Ectodermal cell (in vitro differentiated cells): Measurements from ENCODE around the gene GTPBP3. TPM values are rescaled to one million over a fixed set of nuclear protein-coding genes. Genes with fewer than 3 reads are reported as not detected.
"Not testable (repeated sequence)": the region's sequence is repeated elsewhere in the genome, so short reads cannot be mapped to it uniquely, and the experiment has no call there.

ENCODE experiments used
- H3K27ac ChIP-seq: 2 replicates; pipeline ENCODE4 v1.7.0; 2013; ENCODE audit warnings: mild to moderate bottlenecking, low read depth, low read length; ENCODE audit not compliant: insufficient read depth, poor library complexity, severe bottlenecking
- H3K27me3 ChIP-seq: 2 replicates; pipeline ENCODE4 v1.7.0; 2013; ENCODE audit warnings: mild to moderate bottlenecking, low read length; ENCODE audit not compliant: insufficient read depth, control insufficient read depth, poor library complexity, severe bottlenecking
- H3K36me3 ChIP-seq: one replicate; pipeline ENCODE4 v1.7.0; 2013; ENCODE audit warnings: low read length; ENCODE audit not compliant: control insufficient read depth, insufficient read depth
- H3K4me1 ChIP-seq: one replicate; pipeline ENCODE4 v1.7.0; 2013; ENCODE audit warnings: low read length; ENCODE audit not compliant: control insufficient read depth, insufficient read depth
- H3K4me3 ChIP-seq: 2 replicates; pipeline ENCODE4 v1.7.0; 2013; ENCODE audit warnings: low read depth, low read length, control low read depth; ENCODE audit not compliant: insufficient read depth
- H3K9me3 ChIP-seq: 2 replicates; pipeline ENCODE4 v1.7.0; 2013; ENCODE audit warnings: mild to moderate bottlenecking, low read length, moderate library complexity; ENCODE audit not compliant: control insufficient read depth
- WGBS, 2 experiments: methylation state at CpG; one replicate each; pipeline ENCODE4 v1.1.7; 2013; ENCODE audit warnings: missing lambda C conversion rate in 2 of 2; 5-methylcytosine and 5-hydroxymethylcytosine counted together
- polyA plus RNA-seq, 4 experiments: library from polyadenylated mRNA; stranded (reverse); fragments of 50-300 nt; gene quantifications; one replicate each; pipeline ENCODE4 v1.2.3, GENCODE V29; 2013

Gene GTPBP3
- 44.9 TPM for polyA plus RNA-seq (2013, experiment 1 of 4)
- polyA plus RNA-seq (2013, experiment 2 of 4), result 39.2 TPM
- polyA plus RNA-seq (2013, experiment 3 of 4), result 34.0 TPM
- 37.9 TPM for polyA plus RNA-seq (2013, experiment 4 of 4)

- Histone ChIP-seq H3K27me3 (no peaks in the 10 kb centered on the region), H3K4me3 (peak within 1 kb of the TSS; percentile 69), H3K9me3 (no peaks in the 10 kb centered on the region), H3K4me1 (peaks cover 4% of the 10 kb centered on the region), H3K36me3 (peaks cover 5% of the 10 kb centered on the region), H3K27ac (peak within 1 kb of the TSS; percentile 81)
- 0% methylated on average over 41 of the region's 41 CpGs for WGBS, 2 experiments
Observed at GRCh38 chr19:17336872-17337674, at the start of gene GTPBP3. TSS of gene GTPBP3 (plus strand) at chr19:17337553. CDS start at chr19:17337612, 59 bp downstream.

- H3K4me3 ChIP-seq, result no peak overlapping the region
- WGBS, 2 experiments, result 16 to 17% methylated on average over 22 of the region's 22 CpGs
Observed at GRCh38 chr19:17289489-17289888, 47.9 kb upstream of the GTPBP3 start.

GRCh38 chr19:17292301-17293074, 44.9 kb upstream of the GTPBP3 start:
- Histone ChIP-seq H3K27me3 (no peaks in the 10 kb centered on the region), H3K27ac (peak overlapping the region; percentile 89), H3K4me1 (no peaks in the 10 kb centered on the region), H3K36me3 (peaks cover 11% of the 10 kb centered on the region), H3K9me3 (no peaks in the 10 kb centered on the region), H3K4me3 (peak overlapping the region; percentile 41)
- WGBS, 2 experiments, result 3% methylated on average over 46 of the region's 46 CpGs

More at GRCh38 chr19:17289489-17289888, 47.9 kb upstream of the GTPBP3 start:
- H3K27me3 ChIP-seq, result no peaks in the 10 kb centered on the region
- H3K9me3 ChIP-seq, result no peaks in the 10 kb centered on the region
- peaks cover 6% of the 10 kb centered on the region for H3K36me3 ChIP-seq
- H3K4me1 ChIP-seq, result no peaks in the 10 kb centered on the region
- H3K27ac ChIP-seq, result no peak overlapping the region

- Histone ChIP-seq H3K27ac (no peak overlapping the region), H3K9me3 (no peaks in the 10 kb centered on the region), H3K4me3 (no peak overlapping the region), H3K27me3 (no peaks in the 10 kb centered on the region), H3K4me1 (no peaks in the 10 kb centered on the region), H3K36me3 (peaks cover 18% of the 10 kb centered on the region)
- WGBS, 2 experiments, result 93 to 94% methylated on average over 14 of the region's 14 CpGs
Observed at GRCh38 chr19:17293605-17294004, 43.7 kb upstream of the GTPBP3 start.

- 86 to 89% methylated on average over 48 of the region's 48 CpGs for WGBS, 2 experiments
- no peaks in the 10 kb centered on the region for H3K4me1 ChIP-seq
- no peaks in the 10 kb centered on the region for H3K9me3 ChIP-seq
- peaks cover 19% of the 10 kb centered on the region for H3K36me3 ChIP-seq
- H3K4me3 ChIP-seq, result no peak overlapping the region
- H3K27me3 ChIP-seq, result no peaks in the 10 kb centered on the region
- H3K27ac ChIP-seq, result no peak overlapping the region
Observed at GRCh38 chr19:17294051-17294891, 43.1 kb upstream of the GTPBP3 start.

GRCh38 chr19:17295551-17295950, 41.8 kb upstream of the GTPBP3 start:
- not testable (repeated sequence) for H3K4me3 ChIP-seq, H3K27ac ChIP-seq, H3K4me1 ChIP-seq, H3K27me3 ChIP-seq, H3K9me3 ChIP-seq
- 94% methylated on average over 6 of the region's 6 CpGs for WGBS, 2 experiments
- H3K36me3 ChIP-seq, result peaks cover 19% of the 10 kb centered on the region

- H3K4me3 ChIP-seq, result no peak overlapping the region
- no peaks in the 10 kb centered on the region for H3K27me3 ChIP-seq
- no peak overlapping the region for H3K27ac ChIP-seq
- no peaks in the 10 kb centered on the region for H3K9me3 ChIP-seq
- H3K4me1 ChIP-seq, result no peaks in the 10 kb centered on the region
- H3K36me3 ChIP-seq, result peaks cover 19% of the 10 kb centered on the region
- 88 to 93% methylated on average over 4 of the region's 4 CpGs for WGBS, 2 experiments
Observed at GRCh38 chr19:17296273-17296672, 41.1 kb upstream of the GTPBP3 start.

GRCh38 chr19:17296976-17297375, 40.4 kb upstream of the GTPBP3 start:
- Histone ChIP-seq H3K4me3 (no peak overlapping the region), H3K9me3 (no peaks in the 10 kb centered on the region), H3K36me3 (peaks cover 19% of the 10 kb centered on the region), H3K27me3 (no peaks in the 10 kb centered on the region), H3K27ac (no peak overlapping the region), H3K4me1 (no peaks in the 10 kb centered on the region)
- WGBS, 2 experiments, result 95% methylated on average over 6 of the region's 6 CpGs

GRCh38 chr19:17300992-17301619, 36.2 kb upstream of the GTPBP3 start:
- WGBS, 2 experiments, result 94 to 95% methylated on average over 51 of the region's 51 CpGs
- H3K9me3 ChIP-seq, result no peaks in the 10 kb centered on the region
- peaks cover 12% of the 10 kb centered on the region for H3K36me3 ChIP-seq
- H3K27me3 ChIP-seq, result no peaks in the 10 kb centered on the region
- H3K4me1 ChIP-seq, result peaks cover 6% of the 10 kb centered on the region
- H3K4me3 ChIP-seq, result no peak overlapping the region
- H3K27ac ChIP-seq, result no peak overlapping the region
